H9 (cell line): ENCODE data around the gene MIPEP. TPM values are rescaled to one million over a fixed set of nuclear protein-coding genes. Genes with fewer than 3 reads are reported as not detected.

ENCODE experiments used
- DNase-seq: peaks from one replicate; pipeline ENCODE4 v3.0.0-alpha.2; 2017
- H2AFZ ChIP-seq: one replicate; pipeline ENCODE4 v1.6.1; 2013; ENCODE audit warnings: mild to moderate bottlenecking, low read length, control low read depth, moderate library complexity
- H2AK5ac ChIP-seq: 2 replicates; pipeline ENCODE4 v1.6.1; 2013; ENCODE audit warnings: low read length, control low read depth, mixed read lengths; ENCODE audit not compliant: insufficient read length
- H2BK120ac ChIP-seq: one replicate; pipeline ENCODE4 v1.6.1; 2013; ENCODE audit warnings: low read depth, mild to moderate bottlenecking, low read length, control low read depth, inconsistent platforms; ENCODE audit not compliant: poor library complexity, severe bottlenecking
- H2BK12ac ChIP-seq: 2 replicates; pipeline ENCODE4 v1.6.1; 2013; ENCODE audit warnings: low read length, control low read depth, mixed read lengths, low read depth; ENCODE audit not compliant: insufficient read length
- H2BK15ac ChIP-seq: 2 replicates; pipeline ENCODE4 v1.6.1; 2013; ENCODE audit warnings: low read depth, low read length, control low read depth
- H2BK20ac ChIP-seq: one replicate; pipeline ENCODE4 v1.6.1; 2013; ENCODE audit warnings: low read depth, mild to moderate bottlenecking, low read length, control low read depth, inconsistent platforms; ENCODE audit not compliant: poor library complexity, severe bottlenecking
- H2BK5ac ChIP-seq: 2 replicates; pipeline ENCODE4 v1.6.1; 2013; ENCODE audit warnings: low read length, control low read depth, mixed read lengths; ENCODE audit not compliant: insufficient read length
- H3K14ac ChIP-seq: 2 replicates; pipeline ENCODE4 v1.6.1; 2013; ENCODE audit warnings: low read length, control low read depth; ENCODE audit not compliant: insufficient read depth
- H3K18ac ChIP-seq: 2 replicates; pipeline ENCODE4 v1.6.1; 2013; ENCODE audit warnings: low read depth, mild to moderate bottlenecking, mixed read lengths, low read length, control low read depth; ENCODE audit not compliant: insufficient read length
- H3K23ac ChIP-seq: 2 replicates; pipeline ENCODE4 v1.6.1; 2013; ENCODE audit warnings: low read length, control low read depth, mixed read lengths, low read depth; ENCODE audit not compliant: insufficient read length
- H3K23me2 ChIP-seq: 2 replicates; pipeline ENCODE4 v1.6.1; 2013; ENCODE audit warnings: low read depth, mild to moderate bottlenecking, mixed read lengths, low read length, control low read depth; ENCODE audit not compliant: insufficient read length, poor library complexity, severe bottlenecking
- H3K27ac ChIP-seq: 2 replicates; pipeline ENCODE4 v1.5.1; 2013; ENCODE audit warnings: low read length, control low read depth, mixed read lengths, low read depth; ENCODE audit not compliant: insufficient read length
- H3K27me3 ChIP-seq: 2 replicates; pipeline ENCODE4 v1.6.1; 2013; ENCODE audit warnings: low read length, control low read depth, inconsistent platforms; ENCODE audit not compliant: insufficient read depth
- H3K4ac ChIP-seq: 2 replicates; pipeline ENCODE4 v1.6.1; 2013; ENCODE audit warnings: low read depth, mild to moderate bottlenecking, control low read depth, inconsistent platforms, low read length, moderate library complexity
- H3K4me1 ChIP-seq: 2 replicates; pipeline ENCODE4 v1.6.1; 2013; ENCODE audit warnings: low read length, control low read depth, inconsistent platforms; ENCODE audit not compliant: insufficient read depth
- H3K4me2 ChIP-seq: 2 replicates; pipeline ENCODE4 v1.6.1; 2013; ENCODE audit warnings: low read length, control low read depth, mixed read lengths; ENCODE audit not compliant: insufficient read length, insufficient read depth
- H3K56ac ChIP-seq: 2 replicates; pipeline ENCODE4 v1.6.1; 2013; ENCODE audit warnings: low read depth, mild to moderate bottlenecking, mixed read lengths, low read length, control low read depth; ENCODE audit not compliant: insufficient read length
- H3K79me1 ChIP-seq: 2 replicates; pipeline ENCODE4 v1.6.1; 2013; ENCODE audit warnings: low read depth, mild to moderate bottlenecking, moderate library complexity, low read length, control low read depth, inconsistent platforms; ENCODE audit not compliant: insufficient read depth, poor library complexity, severe bottlenecking
- H3K79me2 ChIP-seq: 2 replicates; pipeline ENCODE4 v1.6.1; 2013; ENCODE audit warnings: low read length, control low read depth, inconsistent platforms; ENCODE audit not compliant: insufficient read depth
- H3K9ac ChIP-seq: 2 replicates; pipeline ENCODE4 v1.6.1; 2013; ENCODE audit warnings: low read length, control low read depth, mixed read lengths; ENCODE audit not compliant: insufficient read length; ENCODE audit errors: extremely low read depth
- H3K9me3 ChIP-seq: one replicate; pipeline ENCODE4 v1.6.1; 2013; ENCODE audit warnings: low read depth, low read length, inconsistent platforms; ENCODE audit not compliant: control insufficient read depth
- H3T11ph ChIP-seq: one replicate; pipeline ENCODE4 v1.6.1; 2013; ENCODE audit warnings: mild to moderate bottlenecking, low read length, control low read depth, inconsistent platforms
- H4K20me1 ChIP-seq: one replicate; pipeline ENCODE4 v1.6.1; 2013; ENCODE audit not compliant: control insufficient read depth, insufficient read length, insufficient read depth
- H4K5ac ChIP-seq: 2 replicates; pipeline ENCODE4 v1.6.1; 2013; ENCODE audit warnings: low read depth, mild to moderate bottlenecking, mixed read lengths, low read length, control low read depth; ENCODE audit not compliant: insufficient read length
- H4K8ac ChIP-seq: replicated peaks from 2 replicates; pipeline ENCODE4 v1.6.1; 2013; ENCODE audit warnings: low read length, control low read depth, mixed read lengths, low read depth; ENCODE audit not compliant: insufficient read length
- H4K91ac ChIP-seq: 2 replicates; pipeline ENCODE4 v1.6.1; 2013; ENCODE audit warnings: low read depth, mild to moderate bottlenecking, moderate library complexity, mixed read lengths, low read length, control low read depth; ENCODE audit not compliant: insufficient read length
- H3K27ac Mint-ChIP-seq, 3 experiments: 2 replicates in 2 of 3; 3 replicates in 1 of 3; pipeline ENCODE4 v1.8.0; 2020 to 2021; ENCODE audit warnings: mixed read lengths in 3 of 3, mild to moderate bottlenecking in 1 of 3, moderate library complexity in 1 of 3
- H3K27me3 Mint-ChIP-seq: 2 replicates; pipeline ENCODE4 v1.8.0; 2021; ENCODE audit warnings: low read depth, mild to moderate bottlenecking, moderate library complexity, mixed read lengths
- H3K36me3 Mint-ChIP-seq, 3 experiments: 2 replicates in 2 of 3; 3 replicates in 1 of 3; pipeline ENCODE4 v1.8.0; 2020 to 2021; ENCODE audit warnings: low read depth in 3 of 3, mixed read lengths in 3 of 3; ENCODE audit not compliant: insufficient read depth in 1 of 3
- H3K4me1 Mint-ChIP-seq, 2 experiments: 2 replicates each; pipeline ENCODE4 v1.8.0; 2020; ENCODE audit warnings: mixed read lengths in 2 of 2
- H3K4me3 Mint-ChIP-seq, 2 experiments: 2 replicates in 1 of 2; 3 replicates in 1 of 2; pipeline ENCODE4 v1.8.0; 2020 to 2021; ENCODE audit warnings: mild to moderate bottlenecking in 2 of 2, mixed read lengths in 2 of 2, moderate library complexity in 1 of 2
- H3K9me3 Mint-ChIP-seq, 2 experiments: 2 replicates in 1 of 2; 3 replicates in 1 of 2; pipeline ENCODE4 v1.8.0; 2020; ENCODE audit warnings: mild to moderate bottlenecking in 2 of 2, mixed read lengths in 2 of 2, moderate library complexity in 1 of 2
- total RNA-seq: library from RNA; stranded (reverse); gene quantifications from 2 replicates; pipeline ENCODE4 v1.2.1, GENCODE V29; 2021
- TF ChIP-seq, protein P1 (sequence below): fragments of 200-600 bp; sonication (generic); conservative IDR thresholded peaks from 3 replicates; pipeline ENCODE4 v1.8.0; 2021; ENCODE audit warnings: antibody characterized with exemption, mild to moderate bottlenecking

Gene MIPEP
- total RNA-seq, 1 experiment from 2014 or later, result 18.5 TPM

DNA sequence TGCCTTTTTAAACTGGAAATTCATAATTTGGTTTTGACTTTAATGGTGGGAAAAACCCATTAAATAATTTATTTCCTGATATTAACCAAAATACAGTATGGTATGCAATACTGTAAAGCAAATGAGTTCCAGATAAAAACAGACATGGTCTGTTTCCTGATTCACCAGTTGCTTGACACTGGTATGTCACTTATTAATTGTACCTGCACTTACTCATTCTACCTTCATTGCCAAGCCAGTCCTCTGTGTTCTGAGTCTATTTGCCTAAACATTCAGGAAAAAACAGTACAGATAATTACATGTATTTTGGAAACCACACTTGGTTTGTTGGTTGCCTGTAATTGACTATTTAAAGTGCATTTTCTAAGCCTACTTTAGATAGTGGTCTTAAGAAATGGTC is 159.7 kb downstream of the MIPEP start:
- Histone ChIP-seq H3K79me2 (no peaks in the 10 kb centered on the region), H4K5ac (no peak overlapping the region), H2AK5ac (no peak overlapping the region), H3K56ac (no peak overlapping the region), H3K27me3 (no peaks in the 10 kb centered on the region), H3K23ac (no peak overlapping the region), H2AFZ (no peak overlapping the region), H3K4ac (no peak overlapping the region), H3K27ac (no peak overlapping the region), H4K8ac (no peak overlapping the region), H2BK5ac (no peak overlapping the region), H3T11ph (no peak overlapping the region), H3K18ac (no peak overlapping the region), H3K4me2 (no peak overlapping the region), H3K23me2 (no peaks in the 10 kb centered on the region), H3K9me3 (no peaks in the 10 kb centered on the region), H3K4me1 (no peaks in the 10 kb centered on the region; the same call in 1 of the 2 replicates), H4K20me1 (no peaks in the 10 kb centered on the region), H2BK15ac (no peak overlapping the region), H2BK12ac (no peak overlapping the region), H3K9ac (no peak overlapping the region), H4K91ac (no peak overlapping the region), H2BK120ac (no peak overlapping the region), H3K14ac (no peak overlapping the region), H3K79me1 (no peaks in the 10 kb centered on the region), H2BK20ac (no peak overlapping the region)
- Mint-ChIP-seq H3K9me3 (no peaks in the 10 kb centered on the region), H3K27me3 (no peaks in the 10 kb centered on the region), H3K27ac (no peak overlapping the region), H3K4me1 (peaks cover 7 to 8% of the 10 kb centered on the region in 2 experiments), H3K36me3 (peaks cover 0 to 2% (median 2%) of the 10 kb centered on the region in 3 experiments; a peak in 2 of 7 replicates), H3K4me3 (no peak overlapping the region)
- no peak for DNase-seq
- TF ChIP-seq, protein P1, sequence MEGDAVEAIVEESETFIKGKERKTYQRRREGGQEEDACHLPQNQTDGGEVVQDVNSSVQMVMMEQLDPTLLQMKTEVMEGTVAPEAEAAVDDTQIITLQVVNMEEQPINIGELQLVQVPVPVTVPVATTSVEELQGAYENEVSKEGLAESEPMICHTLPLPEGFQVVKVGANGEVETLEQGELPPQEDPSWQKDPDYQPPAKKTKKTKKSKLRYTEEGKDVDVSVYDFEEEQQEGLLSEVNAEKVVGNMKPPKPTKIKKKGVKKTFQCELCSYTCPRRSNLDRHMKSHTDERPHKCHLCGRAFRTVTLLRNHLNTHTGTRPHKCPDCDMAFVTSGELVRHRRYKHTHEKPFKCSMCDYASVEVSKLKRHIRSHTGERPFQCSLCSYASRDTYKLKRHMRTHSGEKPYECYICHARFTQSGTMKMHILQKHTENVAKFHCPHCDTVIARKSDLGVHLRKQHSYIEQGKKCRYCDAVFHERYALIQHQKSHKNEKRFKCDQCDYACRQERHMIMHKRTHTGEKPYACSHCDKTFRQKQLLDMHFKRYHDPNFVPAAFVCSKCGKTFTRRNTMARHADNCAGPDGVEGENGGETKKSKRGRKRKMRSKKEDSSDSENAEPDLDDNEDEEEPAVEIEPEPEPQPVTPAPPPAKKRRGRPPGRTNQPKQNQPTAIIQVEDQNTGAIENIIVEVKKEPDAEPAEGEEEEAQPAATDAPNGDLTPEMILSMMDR, result no peak
